Mesenchymal stem cell (in vitro differentiated cells and primary cell): ENCODE measurements around the gene NPPC. TPM values are rescaled to one million over a fixed set of nuclear protein-coding genes. Genes with fewer than 3 reads are reported as not detected.

Experiments used
- small RNA-seq: library from polyadenylated mRNA; stranded (forward); fragments of <200 nt; extraction: miRNeasy Mini kit (QIAGEN cat#:217004); gene quantifications from one replicate; pipeline ENCODE3, GENCODE V24; 2013; ENCODE audit warnings: low read depth

The NPPC gene

Small RNA genes within 50 kb of the gene (small RNA-seq; reads per million reads assigned to genes)
- gene MIR1471: not detected
